Lower leg skin (tissue), 3 donors: ENCODE measurements around the gene SCAANT1.

Experiments used
- POLR2A ChIP-seq, 2 donors: fragments of 450-650 bp; IDR thresholded peaks; one replicate each; pipeline ENCODE4 v1.6.1; 2016 to 2017; ENCODE audit warnings: antibody characterized with exemption in 2 of 2, mild to moderate bottlenecking in 1 of 2, moderate library complexity in 1 of 2
- TF ChIP-seq, protein P1 (sequence below), 3 donors: fragments of 450-650 bp; IDR thresholded peaks; one replicate each; pipeline ENCODE4 v1.5.1; 2016; ENCODE audit warnings: antibody characterized with exemption in 3 of 3, mild to moderate bottlenecking in 3 of 3, moderate library complexity in 2 of 3

- TF ChIP-seq, protein P1, sequence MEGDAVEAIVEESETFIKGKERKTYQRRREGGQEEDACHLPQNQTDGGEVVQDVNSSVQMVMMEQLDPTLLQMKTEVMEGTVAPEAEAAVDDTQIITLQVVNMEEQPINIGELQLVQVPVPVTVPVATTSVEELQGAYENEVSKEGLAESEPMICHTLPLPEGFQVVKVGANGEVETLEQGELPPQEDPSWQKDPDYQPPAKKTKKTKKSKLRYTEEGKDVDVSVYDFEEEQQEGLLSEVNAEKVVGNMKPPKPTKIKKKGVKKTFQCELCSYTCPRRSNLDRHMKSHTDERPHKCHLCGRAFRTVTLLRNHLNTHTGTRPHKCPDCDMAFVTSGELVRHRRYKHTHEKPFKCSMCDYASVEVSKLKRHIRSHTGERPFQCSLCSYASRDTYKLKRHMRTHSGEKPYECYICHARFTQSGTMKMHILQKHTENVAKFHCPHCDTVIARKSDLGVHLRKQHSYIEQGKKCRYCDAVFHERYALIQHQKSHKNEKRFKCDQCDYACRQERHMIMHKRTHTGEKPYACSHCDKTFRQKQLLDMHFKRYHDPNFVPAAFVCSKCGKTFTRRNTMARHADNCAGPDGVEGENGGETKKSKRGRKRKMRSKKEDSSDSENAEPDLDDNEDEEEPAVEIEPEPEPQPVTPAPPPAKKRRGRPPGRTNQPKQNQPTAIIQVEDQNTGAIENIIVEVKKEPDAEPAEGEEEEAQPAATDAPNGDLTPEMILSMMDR (IDR thresholded peaks at IDR 0.05): no peak
- no peak for TF ChIP-seq POLR2A (IDR thresholded peaks at IDR 0.05)
These were observed 20.7 kb downstream of the SCAANT1 start for GRCh38 chr3:63891518-63891917.
